Panc1 (cell line): ENCODE measurements around the gene CASP4. TPM values are rescaled to one million over a fixed set of nuclear protein-coding genes. Genes with fewer than 3 reads are reported as not detected.

Experiments used
- ATAC-seq: fragments of 200-7000 bp; cut with Tn5 transposase; 2 replicates; pipeline ENCODE4 v1.9.1; 2020; ENCODE audit warnings: mild to moderate bottlenecking, moderate library complexity
- BruUV-seq: library from RNA; stranded (reverse); fragments of 400-500 nt; replicated peaks from 2 replicates; lab custom pipeline; 2021; lab: Mats Ljungman, UMichigan
- CTCF ChIA-PET: fragments of 300-600 bp; sonication (Branson Sonifier 250); formaldehyde crosslinking; loops from one replicate; lab custom pipeline; 2022; ENCODE audit warnings: antibody characterized with exemption; lab: Charles Lee
- POLR2A ChIA-PET: fragments of 300-600 bp; sonication (Branson Sonifier 250); formaldehyde crosslinking; loops from one replicate; lab custom pipeline; 2022; ENCODE audit warnings: antibody characterized with exemption; lab: Charles Lee
- DNase-seq: peaks from one replicate; pipeline ENCODE4 v3.0.0-alpha.2; 2010; ENCODE audit warnings: low read depth, low spot score
- H3K27ac ChIP-seq: 2 replicates; pipeline ENCODE4 v1.5.1; 2011; ENCODE audit warnings: mild to moderate bottlenecking, low read length, inconsistent platforms
- H3K27me3 ChIP-seq: fragments of 200-500 bp; sonication (Bioruptor generic); 2 replicates; pipeline ENCODE4 v1.6.0; 2014; ENCODE audit warnings: low read length, inconsistent platforms; ENCODE audit not compliant: control insufficient read depth, insufficient read depth
- H3K36me3 ChIP-seq: fragments of 200-500 bp; sonication (Bioruptor generic); 2 replicates; pipeline ENCODE4 v1.5.1; 2014; ENCODE audit warnings: inconsistent platforms, mild to moderate bottlenecking, low read length, moderate library complexity; ENCODE audit not compliant: control insufficient read depth, insufficient read depth
- H3K4me1 ChIP-seq: 2 replicates; pipeline ENCODE4 v1.5.1; 2011; ENCODE audit warnings: inconsistent platforms, mild to moderate bottlenecking, low read length, moderate library complexity; ENCODE audit not compliant: control insufficient read depth, insufficient read depth
- H3K4me3 ChIP-seq, 2 experiments: 2 replicates each; pipeline ENCODE4 v1.5.1; 2011 to 2012; ENCODE audit warnings: low read depth in 2 of 2, low read length in 2 of 2, mild to moderate bottlenecking in 2 of 2, inconsistent platforms in 1 of 2, moderate library complexity in 1 of 2
- H3K9me3 ChIP-seq: fragments of 200-500 bp; sonication (Bioruptor generic); 2 replicates; pipeline ENCODE4 v1.5.1; 2014; ENCODE audit warnings: low read depth, mild to moderate bottlenecking, inconsistent platforms, low read length, moderate library complexity; ENCODE audit not compliant: control insufficient read depth, insufficient read depth
- POLR2AphosphoS5 ChIP-seq: IDR thresholded peaks from 2 replicates; pipeline ENCODE4 v1.6.1; 2012; ENCODE audit warnings: mild to moderate bottlenecking, low read depth, low read length, moderate library complexity
- SIN3A ChIP-seq: IDR thresholded peaks from 2 replicates; pipeline ENCODE4 v1.6.1; 2012; ENCODE audit warnings: low read depth, mild to moderate bottlenecking, low read length, moderate library complexity, borderline replicate concordance; ENCODE audit not compliant: insufficient read depth
- TCF7L2 ChIP-seq: IDR thresholded peaks from 2 replicates; pipeline ENCODE4 v1.6.1; 2011; ENCODE audit warnings: mild to moderate bottlenecking, low read depth, low read length, inconsistent platforms
- in situ Hi-C: cut with HindIII; loops from 2 replicates; pipeline ENCODE4 v1.10.0; 2016; ENCODE audit warnings: low sequenced_read_pairs, low pct_unique_long_range_greater_than_20kb
- intact Hi-C: fragments of 100-400 bp; cut with micrococcal nuclease; formaldehyde crosslinking; loops from one replicate; pipeline ENCODE4 v1.10.0; 2022; ENCODE audit not compliant: unreplicated experiment
- total RNA-seq: library from RNA; stranded (reverse); gene quantifications from one replicate; pipeline ENCODE4 v1.2.1, GENCODE V29; 2021; ENCODE audit not compliant: unreplicated experiment
- TF ChIP-seq, protein P1 (sequence below): fragments of 450-650 bp; IDR thresholded peaks from 2 replicates; pipeline ENCODE4 v1.5.1; 2017; ENCODE audit warnings: mild to moderate bottlenecking
- TF ChIP-seq, protein P2 (sequence below), 2 experiments: IDR thresholded peaks; 2 replicates each; pipeline ENCODE4 v1.6.1; 2011 to 2012; ENCODE audit warnings: low read depth in 2 of 2, control low read depth in 1 of 2, low read length in 1 of 2, mild to moderate bottlenecking in 1 of 2, moderate library complexity in 1 of 2; ENCODE audit not compliant: insufficient read depth in 1 of 2

Gene CASP4
- total RNA-seq, 1 experiment from 2014 or later, result 25.8 TPM

DNA sequence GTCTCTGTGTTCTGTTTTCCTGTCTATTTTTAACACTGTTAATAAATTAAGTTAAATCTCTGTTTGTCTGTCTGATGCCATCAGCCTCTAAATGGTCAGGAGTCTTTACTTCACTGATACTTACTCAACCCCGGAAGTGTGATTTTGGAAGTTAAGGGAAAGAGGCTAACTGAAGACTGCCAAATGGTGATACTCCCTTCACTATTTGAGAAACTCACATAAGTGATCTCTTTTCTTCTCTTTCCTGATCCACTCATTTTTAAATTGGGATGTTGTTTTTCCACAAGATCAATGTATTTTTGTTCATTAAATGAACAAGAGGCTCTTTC, 69.7 kb downstream of the CASP4 start:
- ChIA-PET CTCF (no interaction called here), POLR2A (interaction anchor here (0.6 kb wide), 1 partner anchor 543 kb away, joined by 3 read pairs; no protein-coding TSS in a partner anchor)
- no peaks in the 10 kb centered on the region for H3K27me3 ChIP-seq
- intact Hi-C loops, result no loop called here
- in situ Hi-C loops, result no loop called here
- no peaks in the 10 kb centered on the region for H3K4me1 ChIP-seq
- TF ChIP-seq, protein P1, sequence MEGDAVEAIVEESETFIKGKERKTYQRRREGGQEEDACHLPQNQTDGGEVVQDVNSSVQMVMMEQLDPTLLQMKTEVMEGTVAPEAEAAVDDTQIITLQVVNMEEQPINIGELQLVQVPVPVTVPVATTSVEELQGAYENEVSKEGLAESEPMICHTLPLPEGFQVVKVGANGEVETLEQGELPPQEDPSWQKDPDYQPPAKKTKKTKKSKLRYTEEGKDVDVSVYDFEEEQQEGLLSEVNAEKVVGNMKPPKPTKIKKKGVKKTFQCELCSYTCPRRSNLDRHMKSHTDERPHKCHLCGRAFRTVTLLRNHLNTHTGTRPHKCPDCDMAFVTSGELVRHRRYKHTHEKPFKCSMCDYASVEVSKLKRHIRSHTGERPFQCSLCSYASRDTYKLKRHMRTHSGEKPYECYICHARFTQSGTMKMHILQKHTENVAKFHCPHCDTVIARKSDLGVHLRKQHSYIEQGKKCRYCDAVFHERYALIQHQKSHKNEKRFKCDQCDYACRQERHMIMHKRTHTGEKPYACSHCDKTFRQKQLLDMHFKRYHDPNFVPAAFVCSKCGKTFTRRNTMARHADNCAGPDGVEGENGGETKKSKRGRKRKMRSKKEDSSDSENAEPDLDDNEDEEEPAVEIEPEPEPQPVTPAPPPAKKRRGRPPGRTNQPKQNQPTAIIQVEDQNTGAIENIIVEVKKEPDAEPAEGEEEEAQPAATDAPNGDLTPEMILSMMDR, result no peak
- TF ChIP-seq SIN3A (no peak), POLR2AphosphoS5 (no peak), TCF7L2 (no peak)
- TF ChIP-seq, protein P2, sequence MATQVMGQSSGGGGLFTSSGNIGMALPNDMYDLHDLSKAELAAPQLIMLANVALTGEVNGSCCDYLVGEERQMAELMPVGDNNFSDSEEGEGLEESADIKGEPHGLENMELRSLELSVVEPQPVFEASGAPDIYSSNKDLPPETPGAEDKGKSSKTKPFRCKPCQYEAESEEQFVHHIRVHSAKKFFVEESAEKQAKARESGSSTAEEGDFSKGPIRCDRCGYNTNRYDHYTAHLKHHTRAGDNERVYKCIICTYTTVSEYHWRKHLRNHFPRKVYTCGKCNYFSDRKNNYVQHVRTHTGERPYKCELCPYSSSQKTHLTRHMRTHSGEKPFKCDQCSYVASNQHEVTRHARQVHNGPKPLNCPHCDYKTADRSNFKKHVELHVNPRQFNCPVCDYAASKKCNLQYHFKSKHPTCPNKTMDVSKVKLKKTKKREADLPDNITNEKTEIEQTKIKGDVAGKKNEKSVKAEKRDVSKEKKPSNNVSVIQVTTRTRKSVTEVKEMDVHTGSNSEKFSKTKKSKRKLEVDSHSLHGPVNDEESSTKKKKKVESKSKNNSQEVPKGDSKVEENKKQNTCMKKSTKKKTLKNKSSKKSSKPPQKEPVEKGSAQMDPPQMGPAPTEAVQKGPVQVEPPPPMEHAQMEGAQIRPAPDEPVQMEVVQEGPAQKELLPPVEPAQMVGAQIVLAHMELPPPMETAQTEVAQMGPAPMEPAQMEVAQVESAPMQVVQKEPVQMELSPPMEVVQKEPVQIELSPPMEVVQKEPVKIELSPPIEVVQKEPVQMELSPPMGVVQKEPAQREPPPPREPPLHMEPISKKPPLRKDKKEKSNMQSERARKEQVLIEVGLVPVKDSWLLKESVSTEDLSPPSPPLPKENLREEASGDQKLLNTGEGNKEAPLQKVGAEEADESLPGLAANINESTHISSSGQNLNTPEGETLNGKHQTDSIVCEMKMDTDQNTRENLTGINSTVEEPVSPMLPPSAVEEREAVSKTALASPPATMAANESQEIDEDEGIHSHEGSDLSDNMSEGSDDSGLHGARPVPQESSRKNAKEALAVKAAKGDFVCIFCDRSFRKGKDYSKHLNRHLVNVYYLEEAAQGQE (IDR thresholded peaks at IDR 0.05; ENCODE audit: insufficient read depth in 1 of 2, low read depth in 2 of 2, low read length in 1 of 2), result no peak
- DNase-seq, result no peak
- H3K9me3 ChIP-seq, result no peaks in the 10 kb centered on the region
- no peaks in the 10 kb centered on the region for H3K36me3 ChIP-seq
- no peak for ATAC-seq
- no peak overlapping the region for H3K4me3 ChIP-seq
- BruUV-seq, result no TSS peak
- no peak overlapping the region for H3K27ac ChIP-seq

DNA sequence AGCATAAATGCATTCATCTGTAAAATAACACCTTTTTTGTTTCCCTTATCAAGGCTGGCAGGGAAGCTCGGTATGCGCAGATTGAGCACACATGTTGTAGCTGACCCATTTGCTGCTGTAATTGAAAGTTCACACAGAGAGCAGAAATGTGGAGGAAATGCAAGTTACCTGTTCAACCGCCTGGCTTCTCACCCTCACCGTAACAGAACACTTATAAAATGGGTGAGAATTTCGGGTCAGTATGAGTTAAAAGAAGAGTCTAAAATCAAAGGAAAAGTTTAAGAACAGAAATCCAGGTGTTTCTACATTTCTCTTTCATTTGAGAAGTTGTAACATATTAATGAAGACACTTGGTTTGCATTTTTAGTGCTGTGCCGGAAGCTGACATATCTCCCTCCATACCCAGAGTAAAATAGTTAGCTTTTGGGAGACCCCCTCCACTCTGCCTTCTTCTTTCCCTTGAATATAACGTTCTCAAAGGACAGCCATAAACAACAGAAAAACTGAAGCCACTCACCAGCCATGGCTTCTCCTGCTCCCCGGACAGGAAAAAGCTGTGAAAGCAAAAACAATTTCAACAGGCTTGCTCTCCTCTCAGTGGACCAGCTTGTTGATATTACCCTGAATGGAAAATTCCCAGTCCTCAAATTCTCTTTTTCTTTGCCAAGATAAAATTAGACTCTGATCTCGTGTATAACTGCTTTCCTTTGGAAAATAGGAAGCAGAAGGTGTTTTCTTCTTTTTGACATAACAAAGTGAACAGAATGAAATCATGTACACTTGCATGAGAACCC, 70.3 kb downstream of the CASP4 start, which contains the start of gene CASP12:
TSS of gene CASP12 (minus strand) at position 570 of the 794 bp plus-strand sequence.
- Histone ChIP-seq H3K36me3 (no peaks in the 10 kb centered on the region), H3K27me3 (no peaks in the 10 kb centered on the region), H3K4me3 (no peak within 1 kb of the TSS), H3K27ac (no peak within 1 kb of the TSS), H3K9me3 (no peaks in the 10 kb centered on the region), H3K4me1 (no peaks in the 10 kb centered on the region)
- DNase-seq (no peak), ATAC-seq (no peak)
- TF ChIP-seq SIN3A, result no peak
- no peak for TF ChIP-seq POLR2AphosphoS5
- TF ChIP-seq TCF7L2, result no peak
- TF ChIP-seq, protein P2 (IDR thresholded peaks at IDR 0.05; ENCODE audit: insufficient read depth in 1 of 2, low read depth in 2 of 2, low read length in 1 of 2), result no peak
- TF ChIP-seq, protein P1, result no peak
- ChIA-PET POLR2A (interaction anchor here (0.6 kb wide), 1 partner anchor 543 kb away, joined by 3 read pairs; no protein-coding TSS in a partner anchor), CTCF (no interaction called here)
- intact Hi-C loops, result no loop called here
- in situ Hi-C loops, result no loop called here
- no TSS peak for BruUV-seq
